KMS-11 (cell line): ENCODE data around the gene EARS2.
"Not testable (repeated sequence)": the region's sequence is repeated elsewhere in the genome, so short reads cannot be mapped to it uniquely, and the experiment has no call there.

Experiments
- H2AFZ ChIP-seq: fragments of 200-600 bp; sonication (generic); 2 replicates; pipeline ENCODE4 v1.6.1; 2016; ENCODE audit warnings: antibody characterized with exemption, mixed run types, low read depth
- H3K27ac ChIP-seq: fragments of 200-600 bp; sonication (generic); 2 replicates; pipeline ENCODE4 v1.6.1; 2016; ENCODE audit warnings: mild to moderate bottlenecking, mixed run types
- H3K27me3 ChIP-seq: fragments of 200-600 bp; sonication (generic); 2 replicates; pipeline ENCODE4 v1.6.1; 2017; ENCODE audit warnings: mild to moderate bottlenecking, low read depth, mixed run types, moderate library complexity; ENCODE audit not compliant: insufficient read depth
- H3K36me3 ChIP-seq: fragments of 200-600 bp; sonication (generic); 2 replicates; pipeline ENCODE4 v1.6.1; 2017; ENCODE audit warnings: mild to moderate bottlenecking, mixed run types; ENCODE audit not compliant: insufficient read depth
- H3K4me1 ChIP-seq: fragments of 200-600 bp; sonication (generic); 2 replicates; pipeline ENCODE4 v1.6.1; 2016; ENCODE audit warnings: mild to moderate bottlenecking, low read depth, mixed run types; ENCODE audit not compliant: poor library complexity, severe bottlenecking
- H3K4me2 ChIP-seq: fragments of 200-600 bp; sonication (generic); 2 replicates; pipeline ENCODE4 v1.7.0; 2016; ENCODE audit warnings: mild to moderate bottlenecking, mixed run types
- H3K4me3 ChIP-seq: fragments of 200-600 bp; sonication (generic); IDR thresholded peaks from 2 replicates; pipeline ENCODE4 v1.6.1; 2017; ENCODE audit warnings: low read depth, low read length, mixed read lengths; ENCODE audit not compliant: insufficient read depth
- H3K79me2 ChIP-seq: fragments of 200-600 bp; sonication (generic); 2 replicates; pipeline ENCODE4 v1.6.1; 2016; ENCODE audit warnings: low read depth, mixed run types; ENCODE audit not compliant: insufficient read depth
- H3K9ac ChIP-seq: fragments of 200-600 bp; sonication (generic); 2 replicates; pipeline ENCODE4 v1.6.1; 2016; ENCODE audit warnings: mild to moderate bottlenecking, mixed run types
- H4K20me1 ChIP-seq: fragments of 200-600 bp; sonication (generic); 2 replicates; pipeline ENCODE4 v1.6.1; 2016; ENCODE audit warnings: mild to moderate bottlenecking, mixed run types; ENCODE audit not compliant: insufficient read depth
- TF ChIP-seq, protein P1 (sequence below): fragments of 200-600 bp; sonication (generic); conservative IDR thresholded peaks from 2 replicates; pipeline ENCODE4 v1.6.1; 2017; ENCODE audit warnings: low read depth, mild to moderate bottlenecking, antibody characterized with exemption, low read length, moderate library complexity, mixed read lengths

EARS2 gene

DNA sequence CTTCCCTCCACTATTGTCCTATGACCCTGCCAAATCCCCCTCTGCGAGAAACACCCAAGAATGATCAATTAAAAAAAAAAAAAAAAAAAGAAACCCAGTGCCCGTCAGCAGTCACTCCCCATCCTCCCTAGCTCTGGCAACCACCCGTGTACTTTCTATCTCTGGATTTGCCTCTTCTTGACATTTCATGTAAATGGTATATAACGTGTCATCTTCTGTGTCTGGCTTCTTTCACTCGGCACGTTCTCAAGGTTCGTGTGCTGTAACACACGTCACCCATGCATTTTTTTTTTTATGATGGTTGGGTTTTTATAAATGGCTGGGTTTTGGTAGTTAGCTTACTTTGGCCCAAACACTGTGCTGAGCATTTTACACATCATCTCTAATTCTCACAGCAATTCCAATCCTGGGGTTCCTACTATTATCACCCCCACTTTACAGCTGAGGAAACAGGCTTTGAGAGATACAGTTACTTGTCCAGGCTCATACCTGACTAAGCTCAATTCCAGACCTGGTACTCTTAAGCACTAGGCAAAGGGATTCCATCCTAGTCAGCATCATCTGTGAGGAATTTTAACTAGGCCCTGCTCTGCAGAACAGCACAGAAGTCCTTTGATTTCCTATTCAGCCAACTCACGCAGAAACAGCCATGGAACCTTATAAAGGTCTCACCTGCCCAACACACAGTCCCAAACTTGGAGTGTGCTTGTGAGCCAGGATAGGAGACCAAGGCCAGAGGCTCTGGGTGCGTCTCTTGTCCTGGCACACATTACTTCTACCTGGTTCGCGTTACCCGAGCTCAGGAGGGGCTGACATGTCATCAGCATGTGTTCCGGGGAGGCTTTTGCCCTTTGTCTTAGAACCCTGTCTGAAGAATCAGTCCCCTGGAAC lies 27.3 kb upstream of the EARS2 start:
- H3K4me3 ChIP-seq: no peak overlapping the region
- H3K36me3 ChIP-seq: no peaks in the 10 kb centered on the region; the same call in 1 of the 2 replicates
- peaks cover 5% of the 10 kb centered on the region for H3K4me1 ChIP-seq
- H3K9ac ChIP-seq: no peak overlapping the region
- H3K27ac ChIP-seq: no peak overlapping the region
- no peaks in the 10 kb centered on the region for H4K20me1 ChIP-seq
- H2AFZ ChIP-seq: no peak overlapping the region
- TF ChIP-seq, protein P1, sequence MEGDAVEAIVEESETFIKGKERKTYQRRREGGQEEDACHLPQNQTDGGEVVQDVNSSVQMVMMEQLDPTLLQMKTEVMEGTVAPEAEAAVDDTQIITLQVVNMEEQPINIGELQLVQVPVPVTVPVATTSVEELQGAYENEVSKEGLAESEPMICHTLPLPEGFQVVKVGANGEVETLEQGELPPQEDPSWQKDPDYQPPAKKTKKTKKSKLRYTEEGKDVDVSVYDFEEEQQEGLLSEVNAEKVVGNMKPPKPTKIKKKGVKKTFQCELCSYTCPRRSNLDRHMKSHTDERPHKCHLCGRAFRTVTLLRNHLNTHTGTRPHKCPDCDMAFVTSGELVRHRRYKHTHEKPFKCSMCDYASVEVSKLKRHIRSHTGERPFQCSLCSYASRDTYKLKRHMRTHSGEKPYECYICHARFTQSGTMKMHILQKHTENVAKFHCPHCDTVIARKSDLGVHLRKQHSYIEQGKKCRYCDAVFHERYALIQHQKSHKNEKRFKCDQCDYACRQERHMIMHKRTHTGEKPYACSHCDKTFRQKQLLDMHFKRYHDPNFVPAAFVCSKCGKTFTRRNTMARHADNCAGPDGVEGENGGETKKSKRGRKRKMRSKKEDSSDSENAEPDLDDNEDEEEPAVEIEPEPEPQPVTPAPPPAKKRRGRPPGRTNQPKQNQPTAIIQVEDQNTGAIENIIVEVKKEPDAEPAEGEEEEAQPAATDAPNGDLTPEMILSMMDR: no peak
- H3K79me2 ChIP-seq: peaks cover 34% of the 10 kb centered on the region
- H3K27me3 ChIP-seq: no peaks in the 10 kb centered on the region
- no peak overlapping the region for H3K4me2 ChIP-seq

- peaks cover 22% of the 10 kb centered on the region for H3K79me2 ChIP-seq
- H2AFZ ChIP-seq, H3K4me2 ChIP-seq, H3K9ac ChIP-seq, H3K27me3 ChIP-seq, H3K36me3 ChIP-seq, H3K4me3 ChIP-seq, H4K20me1 ChIP-seq, H3K4me1 ChIP-seq, H3K27ac ChIP-seq: not testable (repeated sequence)
Measured at GRCh38 chr16:23583271-23583670, 26.1 kb upstream of the EARS2 start.

DNA sequence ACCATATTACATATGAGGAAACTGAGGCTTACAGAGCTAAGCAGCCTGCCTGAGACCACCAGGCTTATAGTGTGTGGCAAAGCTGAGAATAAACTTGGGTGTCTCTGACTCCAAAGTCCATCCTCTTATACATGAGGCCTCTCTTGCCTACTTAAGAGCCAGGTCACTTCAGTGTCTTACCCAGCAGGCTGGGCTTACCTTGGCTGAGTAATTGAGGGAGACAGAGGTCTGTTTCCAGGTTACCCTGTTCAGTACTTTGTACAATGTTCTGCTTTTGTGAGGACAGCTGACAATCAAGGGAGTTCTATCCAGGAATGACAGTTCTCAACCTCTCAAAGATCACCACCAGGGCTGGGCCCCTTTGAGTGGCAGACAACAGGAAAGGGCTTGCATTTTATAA lies 24.6 kb upstream of the EARS2 start:
- H4K20me1 ChIP-seq: no peaks in the 10 kb centered on the region
- TF ChIP-seq, protein P1: no peak
- no peaks in the 10 kb centered on the region for H3K27me3 ChIP-seq
- no peak overlapping the region; the same call in 1 of the 2 replicates for H3K27ac ChIP-seq
- H2AFZ ChIP-seq: no peak overlapping the region
- no peak overlapping the region for H3K4me3 ChIP-seq
- peaks cover 8% of the 10 kb centered on the region; the same call in 1 of the 2 replicates for H3K79me2 ChIP-seq
- H3K4me2 ChIP-seq: no peak overlapping the region
- no peaks in the 10 kb centered on the region; the same call in 1 of the 2 replicates for H3K36me3 ChIP-seq
- H3K9ac ChIP-seq: no peak overlapping the region
- H3K4me1 ChIP-seq: peaks cover 5% of the 10 kb centered on the region

GRCh38 chr16:23580391-23580790 lies 23.2 kb upstream of the EARS2 start:
- Histone ChIP-seq H3K9ac (no peak overlapping the region), H3K27me3 (no peaks in the 10 kb centered on the region), H3K36me3 (no peaks in the 10 kb centered on the region; the same call in 1 of the 2 replicates), H3K4me3 (no peak overlapping the region), H3K27ac (no peak overlapping the region), H2AFZ (no peak overlapping the region), H4K20me1 (no peaks in the 10 kb centered on the region), H3K79me2 (no peaks in the 10 kb centered on the region), H3K4me2 (no peak overlapping the region), H3K4me1 (peaks cover 5% of the 10 kb centered on the region)
- TF ChIP-seq, protein P1: no peak

GRCh38 chr16:23579371-23579770 lies 22.2 kb upstream of the EARS2 start:
- H3K27me3 ChIP-seq: no peaks in the 10 kb centered on the region
- no peaks in the 10 kb centered on the region for H3K79me2 ChIP-seq
- H3K4me2 ChIP-seq: no peak overlapping the region
- H4K20me1 ChIP-seq: no peaks in the 10 kb centered on the region
- no peak overlapping the region for H3K9ac ChIP-seq
- H3K36me3 ChIP-seq: no peaks in the 10 kb centered on the region; the same call in 1 of the 2 replicates
- no peak overlapping the region for H3K4me3 ChIP-seq
- peaks cover 5% of the 10 kb centered on the region for H3K4me1 ChIP-seq
- no peak overlapping the region for H3K27ac ChIP-seq
- H2AFZ ChIP-seq: no peak overlapping the region
- TF ChIP-seq, protein P1: no peak
